Liver (tissue), 9 donors: ENCODE results near the gene FBXW5. TPM values are rescaled to one million over a fixed set of nuclear protein-coding genes. Genes with fewer than 3 reads are reported as not detected.

Source experiments
- DNase-seq: peaks from one replicate; pipeline ENCODE4 v3.0.0-alpha.2; 2017; ENCODE audit warnings: low spot score
- H3K27ac ChIP-seq, 2 donors: one replicate each; pipeline ENCODE4 v1.7.0; 2013; ENCODE audit warnings: inconsistent platforms in 2 of 2, low read length in 2 of 2, control low read depth in 1 of 2, low read depth in 1 of 2, mild to moderate bottlenecking in 1 of 2
- H3K27me3 ChIP-seq, 4 donors: one replicate each; pipeline versions ENCODE4 v1.6.1 to v1.7.0; 2013; ENCODE audit warnings: low read length in 3 of 4, inconsistent platforms in 1 of 4, mild to moderate bottlenecking in 1 of 4, moderate library complexity in 1 of 4; ENCODE audit not compliant: control insufficient read depth in 4 of 4, insufficient read depth in 4 of 4
- H3K36me3 ChIP-seq, 4 donors: one replicate each; pipeline versions ENCODE4 v1.6.1 to v1.7.0; 2013; ENCODE audit warnings: low read length in 3 of 4, mild to moderate bottlenecking in 3 of 4, low read depth in 1 of 4, moderate library complexity in 1 of 4; ENCODE audit not compliant: control insufficient read depth in 4 of 4, insufficient read depth in 3 of 4
- H3K4me1 ChIP-seq, 4 donors: one replicate each; pipeline versions ENCODE4 v1.6.1 to v1.7.0; 2013; ENCODE audit warnings: low read length in 3 of 4, mild to moderate bottlenecking in 3 of 4, moderate library complexity in 1 of 4; ENCODE audit not compliant: control insufficient read depth in 4 of 4, insufficient read depth in 4 of 4
- H3K4me3 ChIP-seq, 3 donors: one replicate each; pipeline versions ENCODE4 v1.6.1 to v1.7.0; 2013; ENCODE audit warnings: low read length in 3 of 3, control low read depth in 1 of 3, low read depth in 1 of 3, mild to moderate bottlenecking in 1 of 3
- H3K9ac ChIP-seq, 2 donors: one replicate each; pipeline ENCODE4 v1.7.0; 2013; ENCODE audit warnings: low read length in 2 of 2, mild to moderate bottlenecking in 2 of 2, moderate library complexity in 2 of 2, control low read depth in 1 of 2, low read depth in 1 of 2
- H3K9me3 ChIP-seq, 4 donors: one replicate each; pipeline versions ENCODE4 v1.6.1 to v1.7.0; 2013; ENCODE audit warnings: low read length in 3 of 4; ENCODE audit not compliant: control insufficient read depth in 4 of 4
- ATF3 ChIP-seq: IDR thresholded peaks from 2 replicates; pipeline ENCODE4 v1.6.1; 2016; ENCODE audit warnings: antibody characterized with exemption
- CTCF ChIP-seq: fragments of 150-350 bp; IDR thresholded peaks from 2 replicates; pipeline ENCODE4 v1.5.1; 2017; ENCODE audit warnings: improper control_type of control experiment, low read depth, low read length; ENCODE audit not compliant: missing input control
- FOXA1 ChIP-seq: IDR thresholded peaks from 2 replicates; pipeline ENCODE4 v1.6.1; 2016; ENCODE audit warnings: antibody characterized with exemption
- FOXA2 ChIP-seq: IDR thresholded peaks from 2 replicates; pipeline ENCODE4 v1.6.1; 2016; ENCODE audit warnings: antibody characterized with exemption
- GABPA ChIP-seq, 2 donors: IDR thresholded peaks in 1 of 2; conservative IDR thresholded peaks in 1 of 2; 2 replicates each; pipeline ENCODE4 v1.6.1; 2016; ENCODE audit warnings: antibody characterized with exemption in 2 of 2, mild to moderate bottlenecking in 1 of 2, moderate library complexity in 1 of 2
- HNF4A ChIP-seq, 2 donors: conservative IDR thresholded peaks; 2 replicates each; pipeline ENCODE4 v1.6.1; 2016; ENCODE audit warnings: antibody characterized with exemption in 2 of 2, mild to moderate bottlenecking in 2 of 2
- HNF4G ChIP-seq: IDR thresholded peaks from 2 replicates; pipeline ENCODE4 v1.6.1; 2016; ENCODE audit warnings: antibody characterized with exemption
- JUND ChIP-seq, 2 donors: IDR thresholded peaks; 2 replicates each; pipeline ENCODE4 v1.6.1; 2016; ENCODE audit warnings: antibody characterized with exemption in 2 of 2
- MAX ChIP-seq: IDR thresholded peaks from 2 replicates; pipeline ENCODE4 v1.6.1; 2016; ENCODE audit warnings: antibody characterized with exemption
- NR2F2 ChIP-seq: IDR thresholded peaks from 2 replicates; pipeline ENCODE4 v1.6.1; 2016; ENCODE audit warnings: antibody characterized with exemption
- RAD21 ChIP-seq, 2 donors: IDR thresholded peaks; 2 replicates each; pipeline ENCODE4 v1.6.1; 2016; ENCODE audit warnings: antibody characterized with exemption in 2 of 2, mild to moderate bottlenecking in 2 of 2
- RXRA ChIP-seq, 2 donors: IDR thresholded peaks; 2 replicates each; pipeline ENCODE4 v1.6.1; 2017 to 2018; ENCODE audit warnings: antibody characterized with exemption in 2 of 2, mild to moderate bottlenecking in 1 of 2
- SP1 ChIP-seq: IDR thresholded peaks from 2 replicates; pipeline ENCODE4 v1.6.1; 2018; ENCODE audit warnings: antibody characterized with exemption, mild to moderate bottlenecking
- TAF1 ChIP-seq: conservative IDR thresholded peaks from 2 replicates; pipeline ENCODE4 v1.6.1; 2016; ENCODE audit warnings: antibody characterized with exemption, mild to moderate bottlenecking
- YY1 ChIP-seq: IDR thresholded peaks from 2 replicates; pipeline ENCODE4 v1.6.1; 2016; ENCODE audit warnings: antibody characterized with exemption, mild to moderate bottlenecking
- WGBS: extraction: QIAGEN DNeasy Blood & Tissue Kit; methylation state at CpG from one replicate; pipeline ENCODE4 v1.1.7; 2013; 5-methylcytosine and 5-hydroxymethylcytosine counted together
- polyA plus RNA-seq, 2 donors: library from polyadenylated mRNA; stranded (reverse) in 1 of 2; unstranded in 1 of 2; fragments of 200-250 nt in 1 of 2; fragments of >200 nt in 1 of 2; fragmentation: Nextera tagmentation in 1 of 2; extraction: Ambion mirVana in 1 of 2; gene quantifications; one replicate each; pipeline versions ENCODE4 v1.2.1 to v1.2.3, GENCODE V29; 2013 to 2015
- total RNA-seq, 2 donors: library from RNA; depleted of rRNA; stranded (reverse); fragments of >200 nt; gene quantifications; one replicate each; pipeline ENCODE4 v1.2.3, GENCODE V29; 2014
- TF ChIP-seq, protein P1 (sequence below): IDR thresholded peaks from 2 replicates; pipeline ENCODE4 v1.6.1; 2016; ENCODE audit warnings: antibody characterized with exemption
- donor health status: healthy.
- donor health status: healthy.
- donor health status: healthy.
- donor health status: healthy.
- donor health status: healthy.

Gene FBXW5
- total and polyA plus RNA-seq, 4 donors: 64.0 to 163 (median 109) TPM

- no peak for TF ChIP-seq GABPA (IDR thresholded peaks at IDR 0.05 in 1 of 2, conservative IDR thresholded peaks at IDR 0.05 in 1 of 2)
Measured at GRCh38 chr9:136941231-136942111, 3.1 kb downstream of the FBXW5 start (continued).

- Histone ChIP-seq H3K9me3 (no peaks in the 10 kb centered on the region), H3K9ac (no peak overlapping the region), H3K36me3 (peaks cover 0 to 14% (median 9%) of the 10 kb centered on the region in 4 donors), H3K27me3 (no peaks in the 10 kb centered on the region), H3K4me1 (peaks cover 21 to 61% (median 40%) of the 10 kb centered on the region in 4 donors), H3K27ac (peak overlapping the region; percentile 82 to 90), H3K4me3 (no peak overlapping the region)
- TF ChIP-seq HNF4A (conservative IDR thresholded peaks at IDR 0.05) (no peak), FOXA1 (no peak), RAD21 (IDR thresholded peaks at IDR 0.05) (no peak), GABPA (IDR thresholded peaks at IDR 0.05 in 1 of 2, conservative IDR thresholded peaks at IDR 0.05 in 1 of 2) (no peak), CTCF (no peak), HNF4G (no peak), TAF1 (no peak), MAX (no peak), ATF3 (no peak), RXRA (IDR thresholded peaks at IDR 0.05) (no peak), FOXA2 (no peak), JUND (IDR thresholded peaks at IDR 0.05) (no peak)
- TF ChIP-seq, protein P1, sequence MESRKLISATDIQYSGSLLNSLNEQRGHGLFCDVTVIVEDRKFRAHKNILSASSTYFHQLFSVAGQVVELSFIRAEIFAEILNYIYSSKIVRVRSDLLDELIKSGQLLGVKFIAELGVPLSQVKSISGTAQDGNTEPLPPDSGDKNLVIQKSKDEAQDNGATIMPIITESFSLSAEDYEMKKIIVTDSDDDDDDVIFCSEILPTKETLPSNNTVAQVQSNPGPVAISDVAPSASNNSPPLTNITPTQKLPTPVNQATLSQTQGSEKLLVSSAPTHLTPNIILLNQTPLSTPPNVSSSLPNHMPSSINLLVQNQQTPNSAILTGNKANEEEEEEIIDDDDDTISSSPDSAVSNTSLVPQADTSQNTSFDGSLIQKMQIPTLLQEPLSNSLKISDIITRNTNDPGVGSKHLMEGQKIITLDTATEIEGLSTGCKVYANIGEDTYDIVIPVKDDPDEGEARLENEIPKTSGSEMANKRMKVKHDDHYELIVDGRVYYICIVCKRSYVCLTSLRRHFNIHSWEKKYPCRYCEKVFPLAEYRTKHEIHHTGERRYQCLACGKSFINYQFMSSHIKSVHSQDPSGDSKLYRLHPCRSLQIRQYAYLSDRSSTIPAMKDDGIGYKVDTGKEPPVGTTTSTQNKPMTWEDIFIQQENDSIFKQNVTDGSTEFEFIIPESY: no peak
- DNase-seq: no peak
- WGBS: 85% methylated on average over 42 of the region's 42 CpGs
Measured at GRCh38 chr9:136940526-136941230, 3.9 kb downstream of the FBXW5 start.

DNA sequence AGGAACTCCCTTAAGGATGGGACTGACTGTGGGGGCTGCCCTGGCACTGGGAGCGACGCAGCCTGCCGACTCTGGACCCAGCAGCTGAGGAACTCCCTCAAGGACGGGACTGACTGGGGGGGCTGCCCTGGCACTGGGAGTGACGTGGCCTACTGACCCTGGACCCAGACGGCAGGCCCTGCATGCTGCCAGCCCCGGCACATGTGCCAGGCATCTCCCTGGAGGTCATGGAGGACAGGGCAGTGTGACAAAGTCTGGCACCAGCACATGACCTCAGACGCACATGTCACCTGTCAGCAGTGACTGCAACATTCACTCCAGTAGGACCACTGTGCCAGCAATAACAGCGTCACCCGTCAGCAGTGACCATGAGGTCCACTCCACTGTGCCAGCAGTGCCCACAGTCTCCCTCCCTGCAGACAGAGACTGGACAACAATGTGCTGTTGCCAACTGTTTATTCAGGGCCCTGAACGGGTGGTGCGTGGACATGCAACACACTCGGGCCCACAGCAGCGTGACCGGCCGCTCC lies 4.5 kb downstream of the FBXW5 start:
- Histone ChIP-seq H3K27me3 (no peaks in the 10 kb centered on the region), H3K9ac (no peak overlapping the region), H3K27ac (peak overlapping the region; percentile 82 to 93), H3K4me3 (no peak overlapping the region), H3K4me1 (peaks cover 21 to 61% (median 40%) of the 10 kb centered on the region in 4 donors), H3K36me3 (peaks cover 0 to 14% (median 9%) of the 10 kb centered on the region in 4 donors), H3K9me3 (no peaks in the 10 kb centered on the region)
- 35% methylated on average over 16 of the region's 16 CpGs for WGBS
- DNase-seq: no peak
- TF ChIP-seq NR2F2: peak; percentile 60
- peak; percentile 60 for TF ChIP-seq YY1
- TF ChIP-seq SP1: peak; percentile 94
- TF ChIP-seq ATF3: no peak
- TF ChIP-seq FOXA2: peak; percentile 80
- peak; percentile 16 for TF ChIP-seq TAF1
- TF ChIP-seq GABPA (IDR thresholded peaks at IDR 0.05 in 1 of 2, conservative IDR thresholded peaks at IDR 0.05 in 1 of 2): peak in 1 of 2 donors; percentile 51
- TF ChIP-seq, protein P1: no peak
- TF ChIP-seq CTCF: no peak
